ENCODE data around the gene RASAL3. TPM values are rescaled to one million over a fixed set of nuclear protein-coding genes. Genes with fewer than 3 reads are reported as not detected.

Gene RASAL3
- total RNA-seq (1 to 10 TPM in 5 of 10 donors, under 1 TPM in 5; 0.19 to 6.6 (median 0.85) TPM), polyA plus RNA-seq (1 to 10 TPM in 1 of 2 donors, under 1 TPM in 1; 0.64 to 1.6 TPM)
- long read RNA-seq, donor 1, partial matches to known transcripts: 3 of 4 reads
- long read RNA-seq, donor 1, other reads (novel, unspliced or antisense): 0 of 4 reads
- long read RNA-seq, donor 2, partial matches to known transcripts: 1 of 2 reads
- long read RNA-seq, donor 2, other reads (novel, unspliced or antisense): 1 of 2 reads
- long read RNA-seq, donor 3, partial matches to known transcripts: 1 of 1 reads
- long read RNA-seq, donor 3, other reads (novel, unspliced or antisense): 0 of 1 reads

GRCh38 chr19:15464394-15465385 lies at the start of gene RASAL3:
TSS of gene RASAL3 (minus strand) at chr19:15464544. CDS start at chr19:15464358, 186 bp downstream.
- peaks cover 0 to 21% (median 0%) of the 10 kb centered on the region in 9 donors for H3K36me3 ChIP-seq
- H3K27ac ChIP-seq: peak within 1 kb of the TSS in 6 of 10 donors; percentile 9 to 94 (median 60)
- H3K4me3 ChIP-seq: peak within 1 kb of the TSS in 8 of 10 donors; percentile 2 to 68 (median 46)
- no peak for TF ChIP-seq CTCF (IDR thresholded peaks at IDR 0.05)
- WGBS, 2 donors: 33 to 36% methylated on average over 17 of the region's 17 CpGs
- ATAC-seq (peak in 6 of 8 donors; percentile 40 to 75 (median 67)), DNase-seq (peak in 1 of 2 donors; percentile 32)
- H3K9me3 ChIP-seq: no peaks in the 10 kb centered on the region
- intact Hi-C loops (cut with DNase I): loop anchor here in 3 of 10 donors (5.0 to 10.0 kb wide), 3 partner anchors 88 to 370 kb away; no protein-coding TSS in a partner anchor
- peaks cover 0 to 52% (median 5%) of the 10 kb centered on the region in 9 donors for H3K4me1 ChIP-seq
- peaks cover 5 to 69% (median 38%) of the 10 kb centered on the region in 7 donors for H3K27me3 ChIP-seq

- Histone ChIP-seq H3K27me3 (peaks cover 0 to 53% (median 49%) of the 10 kb centered on the region in 7 donors), H3K4me3 (no peak overlapping the region), H3K9me3 (peaks cover 0 to 12% (median 0%) of the 10 kb centered on the region in 11 donors), H3K4me1 (peaks cover 0 to 15% (median 4%) of the 10 kb centered on the region in 9 donors), H3K36me3 (no peaks in the 10 kb centered on the region), H3K27ac (no peak overlapping the region)
- DNase-seq: no peak
- ATAC-seq: no peak
- whole genome bisulfite sequencing, 2 donors: 85 to 86% methylated on average over 19 of the region's 19 CpGs
- intact Hi-C loops (cut with DNase I): no loop called here
- no peak for TF ChIP-seq CTCF (IDR thresholded peaks at IDR 0.05)
Observed at GRCh38 chr19:15511671-15512424, 47.5 kb upstream of the RASAL3 start.

GRCh38 chr19:15508035-15508710 lies 43.8 kb upstream of the RASAL3 start, which contains the start of gene CYP4F22:
TSS of gene CYP4F22 (plus strand) at chr19:15508525. CDS start at chr19:15525337, 16,812 bp downstream.
- Histone ChIP-seq H3K4me1 (peaks cover 0 to 9% (median 4%) of the 10 kb centered on the region in 9 donors), H3K9me3 (no peaks in the 10 kb centered on the region), H3K36me3 (no peaks in the 10 kb centered on the region), H3K27me3 (peaks cover 0 to 83% (median 63%) of the 10 kb centered on the region in 7 donors), H3K27ac (no peak within 1 kb of the TSS), H3K4me3 (peak within 1 kb of the TSS in 7 of 10 donors; percentile 9 to 40 (median 15))
- 3 to 4% methylated on average over 49 to 52 of the region's 52 CpGs for whole genome bisulfite sequencing, 2 donors
- no peak for TF ChIP-seq CTCF (IDR thresholded peaks at IDR 0.05)
- intact Hi-C loops (cut with DNase I): no loop called here
- ATAC-seq (no peak), DNase-seq (peak in 1 of 2 donors; percentile 12)

All from heart right ventricle (tissue), 16 donors.